Keratinocyte (primary cell): ENCODE data around the gene PTPRN2.

Experiments
- EZH2 ChIP-seq: IDR thresholded peaks from one replicate; pipeline ENCODE4 v1.6.1; 2012; ENCODE audit warnings: inconsistent platforms, mild to moderate bottlenecking, low read length, moderate library complexity
- TF ChIP-seq, protein P1 (sequence below), 3 experiments: IDR thresholded peaks in 1 of 3; conservative IDR thresholded peaks in 1 of 3; optimal IDR thresholded peaks in 1 of 3; 2 replicates in 2 of 3; 3 replicates in 1 of 3; pipeline versions ENCODE3 to v1.5.1; 2011; ENCODE audit warnings: low read length in 3 of 3, mild to moderate bottlenecking in 3 of 3, moderate library complexity in 2 of 3, control low read depth in 1 of 3, inconsistent platforms in 1 of 3; ENCODE audit not compliant: insufficient read depth in 2 of 3; ENCODE audit errors: extremely low read depth in 1 of 3

DNA sequence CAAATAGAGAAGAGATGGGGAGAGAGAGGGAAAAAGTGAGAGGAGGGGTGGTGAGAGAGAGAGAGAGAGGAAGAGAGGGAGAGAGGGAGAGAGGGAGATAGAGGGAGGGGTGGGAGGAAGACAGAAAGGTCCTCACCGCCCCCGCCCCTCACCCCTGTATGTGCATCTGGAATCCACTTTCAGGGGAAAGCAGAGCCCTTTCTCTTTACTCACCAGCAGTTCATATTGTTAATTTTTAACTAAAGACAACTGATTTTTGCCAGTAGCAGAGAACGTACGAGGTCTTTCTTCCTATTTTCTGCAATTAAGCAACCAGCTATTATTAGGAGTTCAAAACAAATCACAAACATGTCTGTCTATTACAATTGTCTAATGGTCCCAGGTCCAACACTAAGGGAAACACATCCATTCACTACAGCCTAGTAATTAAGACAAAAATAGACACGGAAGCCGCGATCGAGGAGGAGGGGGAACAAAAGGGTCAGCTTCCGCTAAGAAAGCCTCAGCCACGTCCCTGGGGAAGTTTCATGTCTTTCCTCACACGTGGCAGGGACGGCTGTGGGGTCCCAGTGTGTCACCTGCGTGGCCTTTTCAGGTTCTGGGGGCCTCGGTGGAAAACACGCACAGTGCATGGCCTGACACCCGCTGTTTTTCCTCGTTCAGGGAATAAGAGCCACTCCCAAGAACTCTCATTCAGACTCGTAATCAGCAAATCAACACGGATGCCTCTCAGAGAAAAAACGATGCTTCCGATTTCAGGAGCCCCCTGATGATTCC, 572.0 kb downstream of the PTPRN2 start:
- TF ChIP-seq, protein P1, sequence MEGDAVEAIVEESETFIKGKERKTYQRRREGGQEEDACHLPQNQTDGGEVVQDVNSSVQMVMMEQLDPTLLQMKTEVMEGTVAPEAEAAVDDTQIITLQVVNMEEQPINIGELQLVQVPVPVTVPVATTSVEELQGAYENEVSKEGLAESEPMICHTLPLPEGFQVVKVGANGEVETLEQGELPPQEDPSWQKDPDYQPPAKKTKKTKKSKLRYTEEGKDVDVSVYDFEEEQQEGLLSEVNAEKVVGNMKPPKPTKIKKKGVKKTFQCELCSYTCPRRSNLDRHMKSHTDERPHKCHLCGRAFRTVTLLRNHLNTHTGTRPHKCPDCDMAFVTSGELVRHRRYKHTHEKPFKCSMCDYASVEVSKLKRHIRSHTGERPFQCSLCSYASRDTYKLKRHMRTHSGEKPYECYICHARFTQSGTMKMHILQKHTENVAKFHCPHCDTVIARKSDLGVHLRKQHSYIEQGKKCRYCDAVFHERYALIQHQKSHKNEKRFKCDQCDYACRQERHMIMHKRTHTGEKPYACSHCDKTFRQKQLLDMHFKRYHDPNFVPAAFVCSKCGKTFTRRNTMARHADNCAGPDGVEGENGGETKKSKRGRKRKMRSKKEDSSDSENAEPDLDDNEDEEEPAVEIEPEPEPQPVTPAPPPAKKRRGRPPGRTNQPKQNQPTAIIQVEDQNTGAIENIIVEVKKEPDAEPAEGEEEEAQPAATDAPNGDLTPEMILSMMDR (optimal IDR thresholded peaks at IDR 0.05 in 1 of 3, IDR thresholded peaks at IDR 0.05 in 1 of 3, conservative IDR thresholded peaks at IDR 0.05 in 1 of 3; ENCODE audit: extremely low read depth in 1 of 3, insufficient read depth in 2 of 3, low read length in 3 of 3): no peak
- no peak for TF ChIP-seq EZH2
